OCI-LY1 (cell line): Measurements from ENCODE around the gene ZFHX3.

Experiments
- H2AFZ ChIP-seq: fragments of 200-600 bp; sonication (generic), shearing (Covaris generic); 2 replicates; pipeline ENCODE4 v1.6.0; 2014; ENCODE audit warnings: antibody characterized with exemption, mild to moderate bottlenecking, low read length
- H3F3A ChIP-seq: fragments of 200-600 bp; sonication (generic), shearing (Covaris generic); 2 replicates; pipeline ENCODE4 v1.6.0; 2014; ENCODE audit warnings: mild to moderate bottlenecking, antibody characterized with exemption, low read length, moderate library complexity; ENCODE audit not compliant: insufficient read depth
- H3K27ac ChIP-seq: fragments of 200-600 bp; sonication (generic); 2 replicates; pipeline ENCODE4 v1.5.1; 2014; ENCODE audit warnings: low read length, mixed run types, mild to moderate bottlenecking, low read depth; ENCODE audit not compliant: poor library complexity, severe bottlenecking
- H3K27me3 ChIP-seq: fragments of 200-600 bp; sonication (generic); 2 replicates; pipeline ENCODE4 v1.6.0; 2014; ENCODE audit warnings: antibody characterized with exemption, mild to moderate bottlenecking, low read length, moderate library complexity; ENCODE audit not compliant: insufficient read depth
- H3K36me3 ChIP-seq: fragments of 200-600 bp; sonication (generic); 2 replicates; pipeline ENCODE4 v1.6.1; 2014; ENCODE audit warnings: mild to moderate bottlenecking, antibody characterized with exemption, low read length, moderate library complexity, mixed read lengths; ENCODE audit not compliant: insufficient read depth
- H3K4me1 ChIP-seq: fragments of 200-600 bp; sonication (generic); 2 replicates; pipeline ENCODE4 v1.5.1; 2014; ENCODE audit warnings: mild to moderate bottlenecking, low read length, moderate library complexity; ENCODE audit not compliant: insufficient read depth, severe bottlenecking
- H3K4me2 ChIP-seq: fragments of 200-600 bp; sonication (generic), shearing (Covaris generic); 2 replicates; pipeline ENCODE4 v1.6.1; 2014; ENCODE audit warnings: low read length
- H3K4me3 ChIP-seq: fragments of 200-600 bp; sonication (generic); 2 replicates; pipeline ENCODE4 v1.5.1; 2014; ENCODE audit warnings: low read length, low read depth, mild to moderate bottlenecking, mixed read lengths; ENCODE audit not compliant: poor library complexity, severe bottlenecking
- H3K79me2 ChIP-seq: fragments of 200-600 bp; shearing (Covaris generic); 2 replicates; pipeline ENCODE4 v1.6.1; 2016; ENCODE audit warnings: mixed run types, low read length, mixed read lengths; ENCODE audit not compliant: insufficient read depth
- H3K9ac ChIP-seq: fragments of 200-600 bp; sonication (generic), shearing (Covaris generic); 2 replicates; pipeline ENCODE4 v1.6.1; 2014; ENCODE audit warnings: mild to moderate bottlenecking, low read length, mixed read lengths
- H3K9me2 ChIP-seq: fragments of 200-600 bp; sonication (generic), shearing (Covaris generic); 2 replicates; pipeline ENCODE4 v1.6.1; 2014; ENCODE audit warnings: low read depth, mild to moderate bottlenecking, low read length, mixed read lengths
- H3K9me3 ChIP-seq: fragments of 200-600 bp; shearing (Covaris generic); 2 replicates; pipeline ENCODE4 v1.6.1; 2014; ENCODE audit warnings: low read length, mixed read lengths
- H4K20me1 ChIP-seq: fragments of 200-600 bp; sonication (generic), shearing (Covaris generic); 2 replicates; pipeline ENCODE4 v1.6.0; 2016; ENCODE audit warnings: mild to moderate bottlenecking, low read length; ENCODE audit not compliant: insufficient read depth
- EZH2 ChIP-seq: fragments of 200-600 bp; sonication (generic), shearing (Covaris generic); IDR thresholded peaks from 2 replicates; pipeline ENCODE4 v1.8.0; 2017; ENCODE audit warnings: borderline replicate concordance, mixed run types, mild to moderate bottlenecking, antibody characterized with exemption, low read length, moderate library complexity, mixed read lengths
- TF ChIP-seq, protein P1 (sequence below): fragments of 200-600 bp; sonication (generic), shearing (Covaris generic); IDR thresholded peaks from 2 replicates; pipeline ENCODE4 v1.5.1; 2017; ENCODE audit warnings: mild to moderate bottlenecking, antibody characterized with exemption, low read length, moderate library complexity, mixed read lengths

The ZFHX3 gene

DNA sequence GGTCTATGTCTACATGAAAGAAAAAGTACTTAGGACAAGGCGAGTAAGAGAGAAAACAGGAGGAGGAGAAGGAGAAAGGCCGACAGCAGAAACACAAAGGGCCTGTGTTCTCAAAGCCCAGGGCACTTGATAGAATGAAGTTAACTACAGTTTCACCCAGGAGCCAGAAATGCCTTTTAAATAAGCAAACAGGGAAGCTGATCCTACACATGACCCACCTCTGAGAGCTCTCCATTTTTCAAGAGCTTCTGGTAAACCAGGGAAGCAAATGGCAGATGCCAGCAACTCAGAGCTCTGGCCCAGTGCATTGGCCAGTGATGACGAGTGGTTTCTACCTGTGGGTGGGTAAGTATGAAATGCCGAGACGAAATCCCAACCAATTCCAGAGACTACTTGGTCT, 163.4 kb downstream of the ZFHX3 start:
- no peak overlapping the region for H3K4me2 ChIP-seq
- H3K36me3 ChIP-seq = no peaks in the 10 kb centered on the region
- H3K9ac ChIP-seq = no peak overlapping the region
- TF ChIP-seq EZH2 = no peak
- TF ChIP-seq, protein P1, sequence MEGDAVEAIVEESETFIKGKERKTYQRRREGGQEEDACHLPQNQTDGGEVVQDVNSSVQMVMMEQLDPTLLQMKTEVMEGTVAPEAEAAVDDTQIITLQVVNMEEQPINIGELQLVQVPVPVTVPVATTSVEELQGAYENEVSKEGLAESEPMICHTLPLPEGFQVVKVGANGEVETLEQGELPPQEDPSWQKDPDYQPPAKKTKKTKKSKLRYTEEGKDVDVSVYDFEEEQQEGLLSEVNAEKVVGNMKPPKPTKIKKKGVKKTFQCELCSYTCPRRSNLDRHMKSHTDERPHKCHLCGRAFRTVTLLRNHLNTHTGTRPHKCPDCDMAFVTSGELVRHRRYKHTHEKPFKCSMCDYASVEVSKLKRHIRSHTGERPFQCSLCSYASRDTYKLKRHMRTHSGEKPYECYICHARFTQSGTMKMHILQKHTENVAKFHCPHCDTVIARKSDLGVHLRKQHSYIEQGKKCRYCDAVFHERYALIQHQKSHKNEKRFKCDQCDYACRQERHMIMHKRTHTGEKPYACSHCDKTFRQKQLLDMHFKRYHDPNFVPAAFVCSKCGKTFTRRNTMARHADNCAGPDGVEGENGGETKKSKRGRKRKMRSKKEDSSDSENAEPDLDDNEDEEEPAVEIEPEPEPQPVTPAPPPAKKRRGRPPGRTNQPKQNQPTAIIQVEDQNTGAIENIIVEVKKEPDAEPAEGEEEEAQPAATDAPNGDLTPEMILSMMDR = no peak
- no peaks in the 10 kb centered on the region for H3K27me3 ChIP-seq
- no peaks in the 10 kb centered on the region for H4K20me1 ChIP-seq
- no peaks in the 10 kb centered on the region for H3K79me2 ChIP-seq
- no peaks in the 10 kb centered on the region for H3K9me3 ChIP-seq
- no peaks in the 10 kb centered on the region for H3F3A ChIP-seq
- no peak overlapping the region for H2AFZ ChIP-seq
- H3K4me1 ChIP-seq = no peaks in the 10 kb centered on the region
- no peak overlapping the region for H3K27ac ChIP-seq
- no peak overlapping the region for H3K4me3 ChIP-seq
- no peaks in the 10 kb centered on the region for H3K9me2 ChIP-seq

DNA sequence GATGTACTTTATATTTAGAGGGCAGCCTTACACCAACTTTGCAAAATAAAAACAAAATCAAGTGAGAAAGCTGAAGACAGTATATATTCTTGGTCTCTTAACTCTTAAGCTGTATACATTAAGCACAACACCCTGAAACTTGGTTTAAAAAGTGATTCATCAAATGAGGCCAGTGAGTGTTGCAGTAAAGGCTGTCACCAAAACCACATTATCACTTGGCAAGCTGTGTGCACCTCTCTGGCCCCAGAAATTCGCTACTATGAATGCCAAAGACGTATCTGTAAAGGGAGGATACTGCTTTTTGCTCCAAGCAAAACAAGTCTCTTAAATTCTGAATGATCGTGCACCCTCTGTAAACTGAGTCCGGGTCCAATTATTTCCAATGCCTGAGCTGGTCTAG, 163.9 kb downstream of the ZFHX3 start:
- TF ChIP-seq, protein P1 = no peak
- no peak for TF ChIP-seq EZH2
- Histone ChIP-seq H3K27ac (no peak overlapping the region), H3K4me1 (no peaks in the 10 kb centered on the region), H3F3A (no peaks in the 10 kb centered on the region), H3K4me2 (no peak overlapping the region), H3K27me3 (no peaks in the 10 kb centered on the region), H3K4me3 (no peak overlapping the region), H4K20me1 (no peaks in the 10 kb centered on the region), H3K79me2 (no peaks in the 10 kb centered on the region), H3K9me3 (no peaks in the 10 kb centered on the region), H3K9ac (no peak overlapping the region), H3K36me3 (no peaks in the 10 kb centered on the region), H3K9me2 (no peaks in the 10 kb centered on the region), H2AFZ (no peak overlapping the region)

DNA sequence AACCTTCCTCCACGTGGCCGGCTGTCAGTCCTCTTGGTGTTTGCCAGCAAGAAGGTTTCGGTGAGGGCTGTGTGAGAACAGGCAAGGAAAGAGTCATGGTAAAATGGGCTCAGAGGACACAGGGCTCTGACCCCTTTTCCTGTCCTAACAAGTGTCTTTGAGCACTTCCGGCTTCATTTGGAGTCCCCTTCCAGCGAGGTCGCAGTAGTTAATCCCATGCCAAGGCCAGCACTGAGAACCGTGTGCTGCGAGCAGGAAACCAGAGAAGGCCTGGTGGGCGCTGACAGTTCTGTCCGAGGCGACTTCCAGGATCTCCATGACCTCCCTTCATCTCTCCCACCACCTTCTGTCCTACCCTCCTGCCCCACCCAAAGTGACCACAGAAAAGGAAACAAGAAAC, 168.1 kb downstream of the ZFHX3 start:
- H3K9me2 ChIP-seq = no peaks in the 10 kb centered on the region
- no peaks in the 10 kb centered on the region for H4K20me1 ChIP-seq
- TF ChIP-seq, protein P1 = no peak
- TF ChIP-seq EZH2 = no peak
- no peak overlapping the region for H2AFZ ChIP-seq
- H3K4me1 ChIP-seq = no peaks in the 10 kb centered on the region
- no peaks in the 10 kb centered on the region for H3K79me2 ChIP-seq
- no peaks in the 10 kb centered on the region for H3K36me3 ChIP-seq
- no peak overlapping the region for H3K4me2 ChIP-seq
- no peaks in the 10 kb centered on the region for H3F3A ChIP-seq
- H3K27me3 ChIP-seq = no peaks in the 10 kb centered on the region
- no peak overlapping the region for H3K4me3 ChIP-seq
- no peak overlapping the region for H3K27ac ChIP-seq
- no peak overlapping the region for H3K9ac ChIP-seq
- H3K9me3 ChIP-seq = no peaks in the 10 kb centered on the region
